HG03469 (cell line): ENCODE data around the gene IGSF8.

Experiments used
- ATAC-seq: cut with Tn5 transposase; IDR thresholded peaks from one replicate; pipeline ENCODE4 v1.9.1; 2021; ENCODE audit warnings: mild to moderate bottlenecking, moderate library complexity, moderate number of reproducible peaks; ENCODE audit not compliant: unreplicated experiment

The IGSF8 gene

DNA sequence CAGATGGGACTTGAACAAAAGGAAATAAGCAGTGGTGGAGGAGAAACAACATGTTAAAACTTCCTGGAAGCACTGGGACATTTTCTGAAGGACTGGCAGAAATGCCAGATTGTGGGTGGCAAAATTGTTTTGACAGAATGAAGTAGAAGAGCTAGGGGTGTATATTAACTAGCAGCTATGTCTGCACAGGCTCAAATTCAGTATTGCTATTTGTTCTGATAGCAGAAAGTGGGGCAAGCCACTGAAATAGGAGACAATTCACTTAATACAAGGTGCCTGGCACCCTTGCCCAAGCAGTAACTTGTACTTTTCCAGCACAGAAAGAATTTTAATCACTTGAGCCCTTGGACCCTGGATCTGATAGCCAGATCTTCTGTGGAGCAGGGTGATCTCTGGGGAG, 54.9 kb downstream of the IGSF8 start:
- ATAC-seq = no peak
